Fibroblast of skin of back (primary cell): ENCODE results near the gene EME2.

Experiments
- DNase-seq: peaks from one replicate; pipeline ENCODE4 v3.0.0-alpha.2; 2013

EME2 gene

DNA sequence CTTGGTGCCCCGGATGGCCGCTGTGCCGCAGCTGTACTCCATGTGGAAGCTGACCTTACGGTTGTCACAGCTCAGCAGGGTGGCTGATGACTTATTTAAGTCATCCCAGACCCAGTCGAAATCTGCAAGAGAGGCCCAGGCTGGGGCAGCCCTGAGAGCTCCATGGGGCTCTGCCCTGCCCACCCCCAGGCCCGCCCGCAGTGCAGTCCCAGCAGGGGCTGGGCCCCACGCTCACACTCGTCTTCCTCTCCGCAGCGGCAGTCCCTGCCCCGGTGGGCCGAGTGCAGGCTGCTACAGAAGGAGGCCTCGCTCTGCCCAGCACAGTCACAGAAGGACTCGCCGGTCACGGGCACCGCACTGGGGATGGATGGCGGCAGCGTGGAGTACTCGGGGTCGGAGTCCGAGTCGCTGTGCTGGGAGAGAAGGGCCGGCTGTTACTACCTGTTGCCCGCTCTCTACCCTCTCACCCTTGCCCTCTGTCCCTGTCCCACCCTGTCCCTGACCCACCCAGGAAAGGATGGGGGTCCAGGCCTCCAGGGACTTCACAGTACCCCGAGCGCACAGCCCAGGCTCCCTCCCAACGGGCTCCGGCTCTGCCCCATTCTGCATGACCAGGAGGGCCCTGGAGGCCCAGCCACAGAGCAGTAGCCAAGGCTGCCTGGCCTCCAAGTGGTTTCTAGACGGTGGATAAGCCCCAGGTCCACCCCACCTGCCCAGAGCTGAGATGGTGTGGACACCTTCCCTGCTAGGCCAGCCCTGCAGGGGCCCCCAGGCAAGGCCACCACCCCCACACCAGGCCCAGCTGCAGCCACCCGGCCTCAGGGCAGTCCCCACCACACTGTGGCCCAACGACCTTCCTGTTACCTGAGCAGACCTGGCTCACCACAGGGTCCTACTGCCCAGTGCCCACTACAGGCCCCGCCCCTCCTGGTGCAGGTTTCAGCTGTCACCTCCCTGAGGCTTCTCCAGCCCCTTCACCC lies 5.9 kb downstream of the EME2 start:
- DNase-seq = peak; percentile 15

DNA sequence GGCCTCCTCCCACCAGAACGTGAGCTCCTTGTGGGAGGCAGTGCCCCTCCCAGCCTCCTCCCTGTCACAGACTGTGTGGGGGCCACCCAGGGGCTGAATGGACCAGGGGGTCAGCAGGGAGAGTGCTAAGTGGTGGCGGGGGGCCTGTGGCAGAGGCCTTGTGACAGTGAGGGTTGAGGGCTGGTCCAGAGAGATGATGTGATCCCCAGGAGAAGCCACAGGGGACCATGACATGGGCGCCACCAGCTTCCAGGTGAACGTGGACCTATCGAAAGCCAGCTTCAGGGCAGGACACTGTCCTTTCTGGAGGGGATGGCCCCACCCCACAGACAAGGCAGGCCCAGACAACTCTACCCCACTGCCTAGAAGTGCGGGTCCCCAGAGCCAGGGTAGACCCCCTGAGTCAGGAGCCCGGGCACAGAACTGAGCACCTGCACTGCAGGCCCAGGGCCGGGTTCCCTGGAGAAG lies 6.7 kb downstream of the EME2 start:
- DNase-seq = no peak

DNA sequence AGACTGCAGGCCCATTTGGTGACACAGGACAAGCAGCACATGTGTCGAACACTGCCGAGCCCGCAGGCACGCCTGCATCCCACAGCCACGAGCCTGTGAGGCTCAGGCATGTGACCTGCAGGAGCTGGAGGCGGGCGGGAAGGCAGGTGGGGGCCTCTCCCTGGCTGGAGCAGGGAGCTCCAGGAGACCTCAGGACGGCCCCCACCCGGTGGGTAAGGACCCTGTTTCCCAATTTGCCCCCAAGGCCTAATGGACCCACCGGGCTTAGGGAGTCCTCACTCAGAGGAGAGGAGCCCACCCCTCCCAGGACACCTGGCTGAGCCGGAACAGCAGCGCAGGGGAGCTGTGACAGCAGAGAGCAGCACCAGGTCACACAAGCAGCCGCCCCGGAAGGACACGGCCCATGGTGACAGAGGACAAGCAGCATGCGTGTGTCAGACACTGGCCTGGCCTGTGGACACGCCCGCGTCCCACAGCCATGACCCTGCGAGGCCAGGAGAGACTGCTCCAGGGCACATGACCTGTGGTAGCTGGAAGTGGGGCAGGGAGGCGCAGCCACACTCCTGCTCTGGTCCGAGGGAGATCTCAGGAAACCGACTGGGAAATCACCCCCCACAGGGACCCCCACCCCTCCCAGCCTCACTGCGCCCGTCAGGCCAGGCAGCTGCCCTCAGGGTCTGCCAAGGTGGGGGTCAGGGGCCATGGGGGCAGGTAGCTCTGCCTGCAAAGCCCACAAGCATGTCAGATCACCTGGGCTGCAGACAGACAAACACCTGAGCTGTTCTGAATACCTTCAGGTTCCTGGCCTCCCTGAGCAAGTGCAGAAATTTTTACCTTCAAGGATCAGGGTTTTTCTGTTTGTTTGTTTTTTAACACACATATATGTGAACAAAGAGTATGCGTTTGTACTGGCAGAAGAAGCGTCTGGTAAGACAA lies 7.4 kb downstream of the EME2 start:
- DNase-seq = no peak

DNA sequence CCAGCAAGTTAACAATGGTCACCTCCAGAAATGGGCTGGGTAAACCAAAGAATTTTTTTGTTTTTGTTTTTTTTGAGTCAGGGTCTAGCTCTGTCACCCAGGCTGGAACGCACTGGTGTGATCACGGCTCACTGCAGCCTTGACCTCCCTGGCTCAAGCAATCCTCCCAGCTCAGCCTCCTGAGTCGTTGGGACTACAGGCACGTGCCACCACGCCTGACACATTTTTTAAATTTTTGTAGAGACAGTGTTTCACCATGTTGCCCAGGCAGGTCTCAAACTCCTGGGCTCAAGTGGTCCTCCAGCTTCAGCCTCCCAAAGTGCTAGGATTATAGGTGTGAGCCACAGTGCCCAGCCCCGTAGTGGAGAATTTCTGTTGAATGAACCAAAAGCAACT lies 8.1 kb downstream of the EME2 start:
- no peak for DNase-seq

GRCh38 chr16:1781254-1781653 lies 8.6 kb downstream of the EME2 start:
- DNase-seq = no peak

GRCh38 chr16:1781758-1782407 lies 9.3 kb downstream of the EME2 start:
- DNase-seq = no peak

GRCh38 chr16:1782408-1783264 lies 10.0 kb downstream of the EME2 start, which contains the start of the genes NUBP2 and SPSB3:
TSS of gene NUBP2 (plus strand) at chr16:1782960. CDS start at chr16:1783021, 61 bp downstream.
TSS of gene SPSB3 (minus strand) at chr16:1782571. CDS start at chr16:1781483, 1,088 bp downstream.
- DNase-seq = peak; percentile 100

- no peak for DNase-seq
Measured at GRCh38 chr16:1784977-1785845, 12.6 kb downstream of the EME2 start.

GRCh38 chr16:1785846-1786170 lies 13.2 kb downstream of the EME2 start:
- DNase-seq = no peak

GRCh38 chr16:1786242-1787055 lies 13.8 kb downstream of the EME2 start:
- DNase-seq = no peak

DNA sequence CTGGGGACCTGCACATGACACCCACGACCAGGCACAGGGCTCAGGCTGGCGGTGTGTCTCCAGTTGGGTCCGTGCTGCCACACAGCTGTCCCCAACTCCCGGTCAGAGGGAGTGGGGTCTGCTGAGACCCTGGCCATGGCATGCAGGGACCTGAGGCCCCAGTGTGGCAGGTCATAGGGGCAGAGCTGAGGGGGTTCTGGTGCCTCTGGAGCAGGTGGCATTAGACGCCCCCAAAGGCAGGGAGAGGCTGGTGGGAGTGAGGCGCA lies 14.4 kb downstream of the EME2 start:
- no peak for DNase-seq

DNA sequence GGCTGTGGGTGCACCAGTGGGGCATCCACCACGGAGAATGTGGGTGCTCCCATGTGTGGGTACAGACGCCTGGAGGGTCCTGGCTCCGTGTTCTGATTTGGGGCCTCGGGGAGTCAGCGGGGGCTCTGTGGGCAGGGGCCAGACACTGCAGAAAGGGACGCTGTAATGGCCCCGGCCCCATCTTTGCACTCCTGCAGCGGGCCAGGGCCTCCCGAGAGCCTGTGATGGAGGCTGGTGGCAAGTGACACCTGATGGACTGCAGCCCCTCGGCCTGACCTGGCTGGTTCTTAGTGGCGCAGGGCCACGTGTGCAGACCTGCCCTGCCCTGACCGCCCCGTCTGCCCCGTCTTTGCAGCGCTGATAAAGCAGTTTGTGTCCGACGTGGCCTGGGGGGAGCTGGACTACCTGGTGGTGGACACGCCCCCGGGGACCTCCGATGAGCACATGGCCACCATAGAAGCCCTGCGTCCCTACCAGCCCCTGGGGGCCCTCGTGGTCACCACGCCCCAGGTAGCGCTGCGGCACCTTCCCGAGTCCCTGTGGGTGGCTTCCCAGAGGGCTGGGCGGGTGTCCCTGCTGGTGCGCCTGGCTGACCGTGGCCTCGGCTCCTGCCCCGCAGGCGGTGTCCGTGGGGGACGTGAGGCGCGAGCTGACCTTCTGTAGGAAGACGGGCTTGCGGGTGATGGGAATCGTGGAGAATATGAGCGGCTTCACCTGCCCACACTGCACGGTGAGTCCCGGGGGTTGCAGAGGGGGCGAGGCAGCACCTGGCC lies 14.9 kb downstream of the EME2 start:
- DNase-seq = no peak

DNA sequence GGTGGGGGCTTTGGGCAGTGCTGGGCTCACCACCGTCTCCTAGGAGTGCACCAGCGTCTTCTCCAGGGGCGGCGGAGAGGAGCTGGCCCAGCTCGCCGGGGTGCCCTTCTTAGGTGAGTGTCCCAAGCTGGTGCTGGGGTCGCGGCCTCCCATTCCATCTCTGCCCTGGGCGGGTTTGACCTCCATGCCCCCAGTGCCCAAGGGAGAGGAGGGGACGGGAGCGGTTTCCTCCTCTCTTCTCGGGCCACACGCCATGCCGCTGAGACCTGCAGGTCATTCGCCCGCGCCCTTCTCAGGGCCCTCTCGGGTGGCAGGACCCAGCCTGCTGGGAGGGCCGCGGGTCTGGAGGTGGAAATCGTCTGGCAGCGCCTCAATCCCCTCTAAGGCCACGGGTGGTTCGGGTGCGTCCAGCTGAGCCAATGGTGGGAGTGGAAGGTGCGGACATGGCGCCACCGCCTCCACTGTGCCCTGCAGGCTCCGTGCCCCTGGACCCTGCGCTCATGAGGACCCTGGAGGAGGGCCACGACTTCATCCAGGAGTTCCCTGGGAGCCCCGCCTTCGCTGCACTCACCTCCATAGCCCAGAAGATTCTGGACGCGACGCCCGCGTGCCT lies 15.6 kb downstream of the EME2 start:
- no peak for DNase-seq

GRCh38 chr16:1788708-1789100 lies 16.1 kb downstream of the EME2 start:
- no peak for DNase-seq

DNA sequence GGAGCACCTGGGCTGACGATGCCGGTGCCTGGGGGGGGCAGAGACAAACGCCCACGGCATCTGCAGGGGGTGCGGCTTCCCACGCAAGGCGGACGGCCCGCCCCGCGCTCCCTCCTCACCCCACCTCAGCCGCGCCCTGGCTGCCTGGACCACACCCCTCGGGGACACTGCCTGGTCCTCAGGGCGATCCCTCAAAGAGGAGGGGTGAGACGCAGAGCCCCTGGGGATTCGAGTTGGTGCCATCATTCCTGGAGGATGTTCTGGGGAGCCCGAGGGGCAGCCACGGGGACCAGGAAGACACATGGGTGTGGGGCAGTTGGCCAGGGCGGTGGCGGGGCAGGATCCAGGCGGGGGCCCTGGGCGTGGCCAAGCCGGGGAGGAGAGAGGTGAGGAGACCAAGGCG lies 17.0 kb downstream of the EME2 start:
- DNase-seq = no peak

DNA sequence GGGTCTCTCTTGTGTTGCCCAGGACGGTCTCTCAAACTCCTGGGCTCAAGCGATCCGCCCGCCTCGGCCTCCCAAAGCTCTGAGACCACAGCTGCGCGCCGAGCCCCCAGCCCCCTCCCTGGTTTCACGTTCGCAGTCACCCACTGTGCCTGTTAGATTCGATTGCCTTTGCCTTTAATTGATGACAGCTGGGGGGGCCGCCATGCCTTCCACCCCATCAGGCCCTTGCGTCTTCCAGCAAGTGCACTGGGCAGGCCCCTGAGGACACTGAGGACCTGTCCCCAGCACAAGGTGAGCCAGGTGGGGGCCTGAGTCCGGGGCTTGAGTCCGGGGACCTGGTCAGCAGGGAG lies 17.6 kb downstream of the EME2 start:
- no peak for DNase-seq

DNA sequence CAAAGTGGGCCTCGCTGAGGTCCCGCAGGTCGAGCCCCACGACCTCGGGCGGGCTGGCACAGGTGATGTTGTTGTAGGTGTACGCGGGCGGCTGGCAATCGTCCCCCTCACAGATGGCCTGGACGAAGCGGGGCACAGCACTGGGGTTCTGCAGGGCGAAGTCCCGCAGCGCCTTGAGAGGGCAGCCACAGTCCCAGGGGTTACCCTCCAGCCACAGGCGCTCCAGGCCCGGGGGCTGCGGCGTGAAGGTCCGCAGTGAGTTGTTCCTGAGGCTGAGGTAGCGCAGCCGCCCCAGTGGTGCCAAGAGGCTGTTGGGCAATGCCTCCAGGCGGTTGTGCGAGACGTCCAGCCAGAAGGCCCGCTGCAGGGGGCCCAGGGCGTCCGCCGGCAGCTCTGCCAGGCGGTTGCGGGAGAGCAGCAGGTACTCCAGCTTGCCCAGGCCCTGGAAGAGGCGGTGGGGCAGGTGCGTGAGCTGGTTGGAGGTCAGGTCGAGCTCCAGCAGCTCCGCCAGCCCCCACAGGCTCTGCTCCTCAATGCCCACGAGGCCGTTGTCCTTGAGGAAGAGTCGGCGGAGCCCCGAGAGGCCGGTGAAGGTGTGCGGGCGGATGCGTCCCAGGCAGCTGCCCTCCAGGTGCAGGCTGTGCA lies 18.1 kb downstream of the EME2 start:
- DNase-seq = no peak

GRCh38 chr16:1791256-1791942 lies 18.8 kb downstream of the EME2 start:
- DNase-seq = no peak
